ENCODE measurements around the gene PCCA. TPM values are rescaled to one million over a fixed set of nuclear protein-coding genes. Genes with fewer than 3 reads are reported as not detected.

PCCA gene
- total and polyA plus RNA-seq, 4 donors = 30.1 to 160 (median 76.3) TPM

DNA sequence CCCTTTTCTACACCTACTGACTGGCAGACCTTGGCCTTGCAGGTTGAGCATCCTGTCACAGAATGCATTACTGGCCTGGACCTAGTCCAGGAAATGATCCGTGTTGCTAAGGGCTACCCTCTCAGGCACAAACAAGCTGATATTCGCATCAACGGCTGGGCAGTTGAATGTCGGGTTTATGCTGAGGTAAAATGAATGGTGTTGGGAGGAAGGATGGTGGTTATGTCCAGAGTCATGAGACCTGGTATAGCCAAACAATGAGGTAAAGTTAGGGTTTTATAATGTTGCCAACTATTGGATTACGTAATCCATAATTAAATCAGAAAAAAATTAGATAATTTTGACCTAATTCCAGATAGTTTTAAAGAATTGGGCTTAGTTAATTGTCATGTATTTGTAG, 212.5 kb downstream of the PCCA start:
- DNase-seq (ENCODE audit: low spot score) = no peak
- Histone ChIP-seq H3K9me3 (ENCODE audit: control insufficient read depth in 4 of 4, low read length in 3 of 4) (no peaks in the 10 kb centered on the region), H3K4me1 (ENCODE audit: control insufficient read depth in 4 of 4, insufficient read depth in 4 of 4, low read length in 3 of 4) (no peaks in the 10 kb centered on the region), H3K4me3 (ENCODE audit: low read depth in 1 of 3, low read length in 3 of 3) (no peak overlapping the region), H3K36me3 (ENCODE audit: control insufficient read depth in 4 of 4, insufficient read depth in 3 of 4, low read depth in 1 of 4, low read length in 3 of 4) (peaks cover 0 to 14% (median under 1%) of the 10 kb centered on the region in 4 donors), H3K27ac (ENCODE audit: low read depth in 1 of 2, low read length in 2 of 2) (no peak overlapping the region), H3K9ac (ENCODE audit: low read depth in 1 of 2, low read length in 2 of 2) (no peak overlapping the region), H3K27me3 (ENCODE audit: control insufficient read depth in 4 of 4, insufficient read depth in 4 of 4, low read length in 3 of 4) (no peaks in the 10 kb centered on the region)
- WGBS = 60% methylated on average over 5 of the region's 5 CpGs
- peak in 1 of 2 donors; percentile 9 for TF ChIP-seq HNF4A (conservative IDR thresholded peaks at IDR 0.05)
- TF ChIP-seq RXRA (IDR thresholded peaks at IDR 0.05) = no peak

DNA sequence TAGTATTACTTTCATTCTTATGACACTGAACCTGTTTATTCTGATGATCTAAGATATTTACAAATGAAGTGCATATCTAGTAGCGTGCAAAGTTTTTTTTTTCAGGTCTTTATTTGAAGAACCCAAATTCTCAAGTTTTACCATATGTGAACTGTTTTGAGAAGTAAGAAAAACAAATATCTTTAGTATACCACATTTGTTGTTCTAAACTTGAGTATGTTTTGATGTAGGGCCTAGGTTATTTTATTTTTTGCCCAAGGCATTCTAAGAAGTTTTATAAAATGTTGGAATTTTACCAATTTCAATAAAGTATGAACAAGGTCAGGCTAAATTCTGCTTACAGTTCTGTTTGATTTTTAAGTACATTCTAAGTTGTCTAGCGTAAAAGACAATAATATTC, 213.5 kb downstream of the PCCA start:
- DNase-seq (ENCODE audit: low spot score) = no peak
- 95% methylated on average over 2 of the region's 2 CpGs for WGBS
- no peak overlapping the region for H3K9ac ChIP-seq (ENCODE audit: low read depth in 1 of 2, low read length in 2 of 2)
- no peaks in the 10 kb centered on the region for H3K27me3 ChIP-seq (ENCODE audit: control insufficient read depth in 4 of 4, insufficient read depth in 4 of 4, low read length in 3 of 4)
- no peaks in the 10 kb centered on the region for H3K4me1 ChIP-seq (ENCODE audit: control insufficient read depth in 4 of 4, insufficient read depth in 4 of 4, low read length in 3 of 4)
- H3K27ac ChIP-seq (ENCODE audit: low read depth in 1 of 2, low read length in 2 of 2) = no peak overlapping the region
- H3K36me3 ChIP-seq (ENCODE audit: control insufficient read depth in 4 of 4, insufficient read depth in 3 of 4, low read depth in 1 of 4, low read length in 3 of 4) = peaks cover 0 to 18% (median under 1%) of the 10 kb centered on the region in 4 donors
- H3K4me3 ChIP-seq (ENCODE audit: low read depth in 1 of 3, low read length in 3 of 3) = no peak overlapping the region
- TF ChIP-seq HNF4A (conservative IDR thresholded peaks at IDR 0.05) (no peak), FOXA2 (IDR thresholded peaks at IDR 0.05) (no peak)
- H3K9me3 ChIP-seq (ENCODE audit: control insufficient read depth in 4 of 4, low read length in 3 of 4) = no peaks in the 10 kb centered on the region

DNA sequence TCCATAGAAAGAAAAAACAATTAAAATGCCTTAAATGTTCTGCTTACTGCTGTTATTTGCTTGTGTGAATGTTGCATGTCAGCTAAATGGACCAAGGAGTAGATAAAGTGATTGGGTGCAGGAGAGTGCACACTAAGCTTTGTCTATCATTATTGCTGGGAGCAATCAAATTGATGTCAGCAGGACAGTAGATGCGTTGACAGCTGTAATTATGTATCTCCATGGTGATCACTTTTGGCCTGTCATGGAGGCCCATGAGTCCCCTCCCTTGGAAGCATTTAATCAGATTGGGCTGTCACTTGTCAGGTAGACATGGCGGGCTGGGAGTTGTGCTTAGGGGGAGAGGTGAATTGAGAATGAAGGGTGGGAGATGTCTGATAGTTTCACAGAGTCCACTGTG, 215.3 kb downstream of the PCCA start:
- Histone ChIP-seq H3K4me3 (ENCODE audit: low read depth in 1 of 3, low read length in 3 of 3) (no peak overlapping the region), H3K4me1 (ENCODE audit: control insufficient read depth in 4 of 4, insufficient read depth in 4 of 4, low read length in 3 of 4) (no peaks in the 10 kb centered on the region), H3K27ac (ENCODE audit: low read depth in 1 of 2, low read length in 2 of 2) (no peak overlapping the region), H3K27me3 (ENCODE audit: control insufficient read depth in 4 of 4, insufficient read depth in 4 of 4, low read length in 3 of 4) (no peaks in the 10 kb centered on the region), H3K36me3 (ENCODE audit: control insufficient read depth in 4 of 4, insufficient read depth in 3 of 4, low read depth in 1 of 4, low read length in 3 of 4) (peaks cover 0 to 23% (median 2%) of the 10 kb centered on the region in 4 donors), H3K9ac (ENCODE audit: low read depth in 1 of 2, low read length in 2 of 2) (no peak overlapping the region), H3K9me3 (ENCODE audit: control insufficient read depth in 4 of 4, low read length in 3 of 4) (no peaks in the 10 kb centered on the region)
- no peak for DNase-seq (ENCODE audit: low spot score)
- TF ChIP-seq NR2F2 (IDR thresholded peaks at IDR 0.05) = no peak
- TF ChIP-seq TAF1 (conservative IDR thresholded peaks at IDR 0.05) = no peak
- TF ChIP-seq SP1 (IDR thresholded peaks at IDR 0.05) = no peak
- no peak for TF ChIP-seq RAD21 (IDR thresholded peaks at IDR 0.05)
- no peak for TF ChIP-seq JUND (IDR thresholded peaks at IDR 0.05)
- TF ChIP-seq FOXA1 (IDR thresholded peaks at IDR 0.05) = no peak
- no peak for TF ChIP-seq GABPA (IDR thresholded peaks at IDR 0.05 in 1 of 2, conservative IDR thresholded peaks at IDR 0.05 in 1 of 2)
- TF ChIP-seq, protein P1, sequence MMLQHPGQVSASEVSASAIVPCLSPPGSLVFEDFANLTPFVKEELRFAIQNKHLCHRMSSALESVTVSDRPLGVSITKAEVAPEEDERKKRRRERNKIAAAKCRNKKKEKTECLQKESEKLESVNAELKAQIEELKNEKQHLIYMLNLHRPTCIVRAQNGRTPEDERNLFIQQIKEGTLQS (IDR thresholded peaks at IDR 0.05) = no peak
- TF ChIP-seq RXRA (IDR thresholded peaks at IDR 0.05) = no peak
- no peak for TF ChIP-seq HNF4A (conservative IDR thresholded peaks at IDR 0.05)
- TF ChIP-seq, protein P2, sequence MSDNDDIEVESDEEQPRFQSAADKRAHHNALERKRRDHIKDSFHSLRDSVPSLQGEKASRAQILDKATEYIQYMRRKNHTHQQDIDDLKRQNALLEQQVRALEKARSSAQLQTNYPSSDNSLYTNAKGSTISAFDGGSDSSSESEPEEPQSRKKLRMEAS (IDR thresholded peaks at IDR 0.05) = no peak
- TF ChIP-seq EGR1 (IDR thresholded peaks at IDR 0.05; ENCODE audit: low read depth in 2 of 2) = no peak
- no peak for TF ChIP-seq FOXA2 (IDR thresholded peaks at IDR 0.05)
- 94% methylated on average over 2 of the region's 2 CpGs for WGBS

DNA sequence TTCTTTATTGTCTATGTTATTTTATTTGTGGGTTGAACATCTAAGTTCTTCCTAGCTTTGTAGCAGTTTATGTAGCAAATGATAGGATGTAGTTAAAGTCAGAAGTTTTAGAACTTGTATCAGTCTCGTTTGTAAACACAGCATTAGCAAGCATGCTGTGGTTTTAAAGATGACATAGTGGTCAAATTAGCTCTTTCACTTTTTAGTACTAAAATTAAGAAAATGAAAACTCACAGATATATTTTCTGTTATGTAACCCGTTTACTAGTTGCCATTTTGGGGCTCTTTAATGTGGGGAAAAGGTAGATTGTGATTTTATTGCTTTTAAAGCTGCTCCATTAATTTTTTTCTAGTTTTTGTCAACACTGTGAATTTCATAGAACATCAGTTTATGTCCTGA, 216.5 kb downstream of the PCCA start:
- Histone ChIP-seq H3K4me1 (ENCODE audit: control insufficient read depth in 4 of 4, insufficient read depth in 4 of 4, low read length in 3 of 4) (no peaks in the 10 kb centered on the region), H3K4me3 (ENCODE audit: low read depth in 1 of 3, low read length in 3 of 3) (no peak overlapping the region), H3K27ac (ENCODE audit: low read depth in 1 of 2, low read length in 2 of 2) (no peak overlapping the region), H3K9ac (ENCODE audit: low read depth in 1 of 2, low read length in 2 of 2) (no peak overlapping the region), H3K9me3 (ENCODE audit: control insufficient read depth in 4 of 4, low read length in 3 of 4) (no peaks in the 10 kb centered on the region), H3K36me3 (ENCODE audit: control insufficient read depth in 4 of 4, insufficient read depth in 3 of 4, low read depth in 1 of 4, low read length in 3 of 4) (peaks cover 4 to 25% (median 7%) of the 10 kb centered on the region in 4 donors), H3K27me3 (ENCODE audit: control insufficient read depth in 4 of 4, insufficient read depth in 4 of 4, low read length in 3 of 4) (no peaks in the 10 kb centered on the region)
- WGBS = 86% methylated on average over 2 of the region's 2 CpGs
- DNase-seq (ENCODE audit: low spot score) = no peak
- no peak for TF ChIP-seq YY1 (IDR thresholded peaks at IDR 0.05)
- no peak for TF ChIP-seq RXRA (IDR thresholded peaks at IDR 0.05)
- TF ChIP-seq, protein P3, sequence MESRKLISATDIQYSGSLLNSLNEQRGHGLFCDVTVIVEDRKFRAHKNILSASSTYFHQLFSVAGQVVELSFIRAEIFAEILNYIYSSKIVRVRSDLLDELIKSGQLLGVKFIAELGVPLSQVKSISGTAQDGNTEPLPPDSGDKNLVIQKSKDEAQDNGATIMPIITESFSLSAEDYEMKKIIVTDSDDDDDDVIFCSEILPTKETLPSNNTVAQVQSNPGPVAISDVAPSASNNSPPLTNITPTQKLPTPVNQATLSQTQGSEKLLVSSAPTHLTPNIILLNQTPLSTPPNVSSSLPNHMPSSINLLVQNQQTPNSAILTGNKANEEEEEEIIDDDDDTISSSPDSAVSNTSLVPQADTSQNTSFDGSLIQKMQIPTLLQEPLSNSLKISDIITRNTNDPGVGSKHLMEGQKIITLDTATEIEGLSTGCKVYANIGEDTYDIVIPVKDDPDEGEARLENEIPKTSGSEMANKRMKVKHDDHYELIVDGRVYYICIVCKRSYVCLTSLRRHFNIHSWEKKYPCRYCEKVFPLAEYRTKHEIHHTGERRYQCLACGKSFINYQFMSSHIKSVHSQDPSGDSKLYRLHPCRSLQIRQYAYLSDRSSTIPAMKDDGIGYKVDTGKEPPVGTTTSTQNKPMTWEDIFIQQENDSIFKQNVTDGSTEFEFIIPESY (IDR thresholded peaks at IDR 0.05) = no peak
- TF ChIP-seq, protein P1 (IDR thresholded peaks at IDR 0.05) = no peak
- TF ChIP-seq NR2F2 (IDR thresholded peaks at IDR 0.05) = no peak
- no peak for TF ChIP-seq FOXA1 (IDR thresholded peaks at IDR 0.05)

Data from liver (tissue), 9 donors.